SJSA1 (cell line): ENCODE results near the gene CDC42. TPM values are rescaled to one million over a fixed set of nuclear protein-coding genes. Genes with fewer than 3 reads are reported as not detected.
"Not testable (repeated sequence)": the region's sequence is repeated elsewhere in the genome, so short reads cannot be mapped to it uniquely, and the experiment has no call there.

Experiments
- DNase-seq, 2 experiments: peaks; one replicate each; pipeline ENCODE4 v3.0.0-alpha.2; 2015 to 2020; ENCODE audit warnings: low spot score in 2 of 2, low read depth in 1 of 2
- H3K27ac ChIP-seq: fragments of 250-450 bp; sonication (Bioruptor Pico); 2 replicates; pipeline ENCODE4 v1.5.1; 2020; ENCODE audit warnings: mild to moderate bottlenecking, moderate library complexity
- H3K27me3 ChIP-seq: fragments of 250-450 bp; sonication (Bioruptor Pico); replicated peaks from 2 replicates; pipeline ENCODE4 v1.5.1; 2020; ENCODE audit warnings: mild to moderate bottlenecking, moderate library complexity
- H3K36me3 ChIP-seq: fragments of 250-450 bp; sonication (Bioruptor Pico); 2 replicates; pipeline ENCODE4 v1.5.1; 2020; ENCODE audit warnings: mild to moderate bottlenecking
- H3K4me1 ChIP-seq: fragments of 250-450 bp; sonication (Bioruptor Pico); replicated peaks from 2 replicates; pipeline ENCODE4 v1.6.1; 2021; ENCODE audit warnings: mild to moderate bottlenecking
- H3K4me3 ChIP-seq: fragments of 250-450 bp; sonication (Bioruptor Pico); 2 replicates; pipeline ENCODE4 v1.5.1; 2020; ENCODE audit warnings: mild to moderate bottlenecking
- H3K9me3 ChIP-seq: fragments of 250-450 bp; sonication (Bioruptor Pico); replicated peaks from 2 replicates; pipeline ENCODE4 v1.5.1; 2020; ENCODE audit warnings: mild to moderate bottlenecking
- total RNA-seq: library from RNA; depleted of rRNA; stranded (reverse); fragments of >200 nt; shearing (Covaris generic); gene quantifications from 2 replicates; pipeline ENCODE4 v1.2.3, GENCODE V29; 2014

CDC42 gene
- total RNA-seq, 1 experiment from 2014 or later, result 448 TPM

DNA sequence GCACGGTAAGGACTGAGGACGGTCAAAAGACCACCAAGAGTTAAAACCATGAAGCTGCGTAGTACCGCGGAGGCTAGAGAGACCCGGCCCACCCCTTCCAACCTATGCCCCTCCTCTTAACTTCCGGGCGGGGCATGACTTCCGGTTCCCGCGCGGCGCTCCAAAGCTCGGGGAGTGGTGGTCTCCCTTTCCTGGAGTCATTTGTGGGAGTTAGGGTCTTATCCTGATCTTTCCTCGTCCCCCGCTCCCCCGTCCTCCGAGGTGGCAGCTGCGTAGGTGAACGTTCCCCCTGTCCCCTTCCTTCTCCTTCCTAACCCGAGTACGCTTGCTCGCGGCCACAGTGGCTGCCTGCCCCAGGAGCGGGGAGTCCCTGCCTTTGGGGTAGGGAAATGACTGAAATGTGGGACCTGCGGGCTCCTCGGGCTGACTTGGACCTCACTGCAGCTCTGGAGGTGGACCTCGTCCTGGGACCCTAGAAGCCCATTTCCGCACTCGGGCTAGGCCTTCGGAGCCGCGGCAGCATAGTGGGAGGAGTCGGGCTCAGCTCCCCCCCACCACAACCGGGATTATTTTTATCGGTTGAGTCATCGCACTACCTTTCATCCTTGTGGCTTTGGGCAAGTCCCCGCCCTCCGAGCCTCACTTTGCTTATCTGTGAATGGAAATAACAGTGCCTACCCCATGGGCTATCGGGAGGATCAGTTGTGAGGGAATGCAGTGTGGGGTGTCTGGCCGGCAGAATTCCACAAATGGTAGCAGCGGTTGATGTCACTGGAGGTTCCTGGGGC is 26.9 kb upstream of the CDC42 start:
- H3K4me1 ChIP-seq, result peaks cover 20% of the 10 kb centered on the region
- peaks cover 7% of the 10 kb centered on the region for H3K36me3 ChIP-seq
- DNase-seq, result peak; percentile 93 to 95
- peak overlapping the region; percentile 91 for H3K4me3 ChIP-seq
- no peaks in the 10 kb centered on the region for H3K9me3 ChIP-seq
- peak overlapping the region; percentile 100 for H3K27ac ChIP-seq
- H3K27me3 ChIP-seq, result no peaks in the 10 kb centered on the region

DNA sequence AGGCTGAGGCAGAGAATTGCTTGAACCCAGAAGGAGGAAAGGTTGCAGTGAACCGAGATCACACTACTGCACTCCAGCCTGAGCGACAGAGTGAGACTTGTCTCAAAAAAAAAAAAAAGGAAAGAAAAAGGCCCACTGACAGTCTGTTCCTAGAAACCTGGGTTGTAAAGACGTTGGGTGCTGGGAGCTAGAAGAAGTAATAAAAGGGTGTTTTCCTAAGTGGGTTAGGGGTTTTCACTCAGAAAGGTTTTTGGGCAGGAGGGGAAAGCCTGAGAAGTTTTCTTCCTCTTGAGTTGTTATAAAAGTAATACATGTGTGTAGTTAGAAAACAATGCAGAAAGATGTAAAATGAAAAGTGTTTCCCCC is 25.6 kb upstream of the CDC42 start:
- DNase-seq, result no peak
- Histone ChIP-seq H3K4me1 (peaks cover 20% of the 10 kb centered on the region), H3K27me3 (no peaks in the 10 kb centered on the region), H3K4me3 (no peak overlapping the region), H3K9me3 (no peaks in the 10 kb centered on the region), H3K27ac (no peak overlapping the region), H3K36me3 (peaks cover 7% of the 10 kb centered on the region)

- Histone ChIP-seq H3K9me3 (no peaks in the 10 kb centered on the region), H3K27ac (no peak overlapping the region), H3K4me3 (no peak overlapping the region), H3K36me3 (peaks cover 7% of the 10 kb centered on the region), H3K27me3 (no peaks in the 10 kb centered on the region), H3K4me1 (peaks cover 7% of the 10 kb centered on the region)
- DNase-seq, result no peak
Measured at GRCh38 chr1:22030057-22030456, 22.5 kb upstream of the CDC42 start.

DNA sequence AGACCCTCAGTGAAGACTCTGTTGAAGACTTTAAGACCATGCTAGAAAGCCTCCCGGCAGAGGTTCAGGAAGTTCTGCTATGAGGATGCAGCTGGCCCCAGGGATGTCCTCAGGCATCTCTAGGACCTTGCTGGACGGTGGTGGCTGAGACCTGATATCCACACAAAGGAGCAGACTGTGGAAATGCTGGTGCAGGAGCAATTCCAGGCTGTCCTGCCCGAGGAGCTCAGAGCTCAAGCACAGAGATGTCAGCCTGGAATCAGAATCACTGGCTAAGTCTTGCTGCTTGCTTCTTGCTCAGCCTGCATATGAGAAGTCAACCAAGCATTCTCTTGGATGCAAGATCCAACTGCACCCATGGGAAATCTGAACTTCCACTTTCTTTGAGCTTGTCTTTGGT is 22.0 kb upstream of the CDC42 start:
- Histone ChIP-seq H3K27me3 (no peaks in the 10 kb centered on the region), H3K36me3 (peaks cover 6% of the 10 kb centered on the region), H3K4me1 (peaks cover 7% of the 10 kb centered on the region), H3K4me3 (no peak overlapping the region), H3K27ac (no peak overlapping the region), H3K9me3 (no peaks in the 10 kb centered on the region)
- no peak for DNase-seq

DNA sequence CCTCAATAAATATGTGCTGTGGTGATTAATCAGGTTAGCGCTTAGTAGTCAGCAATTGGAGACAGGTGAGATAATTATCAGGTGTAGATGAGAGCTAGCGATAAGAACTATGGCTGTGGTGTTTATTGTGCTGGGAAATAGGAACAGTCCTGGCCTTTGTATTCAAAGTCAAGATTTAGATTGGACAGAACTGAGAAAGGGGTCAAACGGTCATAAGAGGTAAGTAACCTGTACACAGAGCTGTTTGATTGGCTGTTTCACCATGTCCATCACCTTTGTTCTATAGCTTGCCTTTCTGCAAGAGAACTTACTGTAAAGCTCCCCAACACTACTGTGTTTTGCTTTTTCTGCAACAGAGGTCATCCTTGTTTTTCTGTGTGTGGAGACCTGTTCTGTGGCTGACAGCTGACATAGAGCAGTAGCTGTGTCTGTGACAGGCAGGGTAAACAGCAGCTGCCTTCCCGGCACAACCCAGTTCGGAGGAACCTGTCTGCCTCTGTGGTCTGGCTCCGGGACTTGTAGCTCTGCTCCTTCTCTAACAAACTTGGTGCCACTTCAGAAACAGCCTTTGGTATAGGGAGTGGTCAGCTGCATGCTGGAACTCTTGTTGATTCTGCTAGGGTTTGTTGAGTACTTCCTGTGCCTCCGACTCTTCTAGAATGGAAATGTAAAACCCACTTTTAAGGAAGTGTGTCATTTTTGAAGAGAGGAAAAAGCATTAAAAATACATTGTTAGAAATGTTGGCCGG is 21.1 kb upstream of the CDC42 start:
- no peak for DNase-seq
- H3K27me3 ChIP-seq, result no peaks in the 10 kb centered on the region
- peaks cover 2% of the 10 kb centered on the region for H3K4me1 ChIP-seq
- 0 out of 2 replicates have a peak, but pooled peaks cover 3% of the 10 kb centered on the region for H3K36me3 ChIP-seq
- H3K27ac ChIP-seq, result no peak overlapping the region
- no peak overlapping the region for H3K4me3 ChIP-seq
- H3K9me3 ChIP-seq, result no peaks in the 10 kb centered on the region

- not testable (repeated sequence) for H3K36me3 ChIP-seq, DNase-seq, H3K4me1 ChIP-seq
Measured at GRCh38 chr1:22034834-22035233, 17.7 kb upstream of the CDC42 start.

DNA sequence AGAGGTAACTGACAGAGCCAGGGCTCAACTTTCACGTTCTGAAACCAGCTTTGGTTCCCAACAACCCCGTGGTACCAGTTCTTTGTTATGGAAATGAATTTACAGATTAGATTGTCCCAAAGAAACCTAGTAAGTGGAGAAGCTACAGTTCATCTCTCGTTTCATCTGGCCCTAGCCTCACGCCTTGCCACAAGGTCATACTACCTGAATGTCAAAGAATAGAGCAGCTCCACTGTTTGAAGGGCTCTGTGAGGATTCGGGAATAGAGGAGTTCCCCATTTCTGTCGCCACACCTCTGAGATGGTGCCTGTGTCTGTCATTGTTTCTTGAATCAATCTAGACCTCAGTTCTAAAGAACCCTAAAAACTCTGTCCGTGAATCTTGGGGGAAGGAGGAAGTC is 15.0 kb upstream of the CDC42 start:
- H3K4me1 ChIP-seq, result peaks cover 6% of the 10 kb centered on the region; the same call in 1 of the 2 replicates
- DNase-seq, result no peak
- no peaks in the 10 kb centered on the region for H3K9me3 ChIP-seq
- H3K36me3 ChIP-seq, result no peaks in the 10 kb centered on the region
- H3K27ac ChIP-seq, result no peak overlapping the region
- H3K4me3 ChIP-seq, result no peak overlapping the region
- no peaks in the 10 kb centered on the region for H3K27me3 ChIP-seq

More at GRCh38 chr1:22034834-22035233, 17.7 kb upstream of the CDC42 start:
- H3K27ac ChIP-seq, H3K27me3 ChIP-seq, H3K9me3 ChIP-seq, H3K4me3 ChIP-seq: not testable (repeated sequence)

- no peak overlapping the region for H3K27ac ChIP-seq
- H3K4me3 ChIP-seq, result no peak overlapping the region
- no peaks in the 10 kb centered on the region for H3K27me3 ChIP-seq
- DNase-seq, result no peak
- H3K9me3 ChIP-seq, result no peaks in the 10 kb centered on the region
- H3K4me1 ChIP-seq, result peaks cover 6% of the 10 kb centered on the region; the same call in 1 of the 2 replicates
- no peaks in the 10 kb centered on the region for H3K36me3 ChIP-seq
Measured at GRCh38 chr1:22038036-22038435, 14.5 kb upstream of the CDC42 start.

- Histone ChIP-seq H3K27me3 (no peaks in the 10 kb centered on the region), H3K36me3 (no peaks in the 10 kb centered on the region), H3K4me3 (no peak overlapping the region), H3K27ac (no peak overlapping the region), H3K9me3 (no peaks in the 10 kb centered on the region), H3K4me1 (peaks cover 6% of the 10 kb centered on the region)
- DNase-seq, result no peak
Measured at GRCh38 chr1:22039594-22040285, 12.8 kb upstream of the CDC42 start.

GRCh38 chr1:22040286-22040623 is 12.3 kb upstream of the CDC42 start:
- no peak overlapping the region for H3K27ac ChIP-seq
- H3K4me3 ChIP-seq, result no peak overlapping the region
- no peaks in the 10 kb centered on the region for H3K27me3 ChIP-seq
- no peaks in the 10 kb centered on the region for H3K36me3 ChIP-seq
- no peak for DNase-seq
- peaks cover 6% of the 10 kb centered on the region for H3K4me1 ChIP-seq
- no peaks in the 10 kb centered on the region for H3K9me3 ChIP-seq

DNA sequence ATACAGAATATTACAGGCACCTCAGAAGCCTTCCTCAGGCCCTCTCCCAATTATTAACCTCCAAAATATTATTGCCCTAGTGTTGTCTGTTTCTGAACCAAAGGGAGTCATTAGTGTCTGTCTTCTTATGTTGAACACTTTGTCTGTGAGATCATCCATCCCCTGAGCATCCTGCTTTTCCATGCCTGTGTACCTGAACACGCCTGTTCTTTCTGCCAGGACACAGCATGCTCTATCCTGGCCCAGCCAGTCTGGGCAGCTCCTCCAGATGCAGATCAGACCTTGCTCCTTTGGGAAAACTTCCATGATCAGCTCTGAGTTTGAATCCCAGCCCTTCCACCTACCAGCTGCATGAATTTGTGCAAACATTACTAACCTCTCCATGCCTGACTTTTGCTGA is 11.0 kb upstream of the CDC42 start:
- no peak for DNase-seq
- Histone ChIP-seq H3K4me1 (peaks cover 6% of the 10 kb centered on the region), H3K27me3 (no peaks in the 10 kb centered on the region), H3K27ac (no peak overlapping the region), H3K4me3 (no peak overlapping the region), H3K36me3 (no peaks in the 10 kb centered on the region), H3K9me3 (no peaks in the 10 kb centered on the region)

DNA sequence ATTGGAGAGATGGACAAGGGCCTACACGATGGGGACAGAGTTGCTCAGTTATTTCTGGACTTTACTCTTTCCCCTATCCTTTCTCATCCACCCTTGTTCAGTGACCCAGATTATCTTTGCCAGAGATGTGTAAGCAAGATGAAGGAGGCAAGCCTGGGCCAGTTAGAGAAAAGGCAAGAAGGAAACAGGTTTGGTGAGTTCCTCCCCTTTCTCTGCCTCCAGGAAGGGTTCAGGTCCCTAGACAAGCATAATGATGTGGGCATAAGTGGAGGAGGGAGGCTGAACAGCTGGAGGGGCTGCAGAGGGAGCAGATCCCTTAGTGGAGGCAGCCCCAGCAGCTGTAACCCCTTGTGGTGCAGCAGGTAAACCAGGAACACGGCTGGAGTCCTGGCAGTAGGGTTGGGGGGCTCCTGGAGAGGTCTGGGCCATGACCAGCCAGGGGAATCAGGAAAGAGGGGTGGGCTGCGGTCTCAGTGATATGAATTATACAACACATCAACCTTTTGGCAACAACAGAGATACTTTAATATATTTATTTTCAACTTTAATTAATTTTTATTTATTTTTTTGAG is 9.2 kb upstream of the CDC42 start:
- H3K9me3 ChIP-seq, result no peaks in the 10 kb centered on the region

DNA sequence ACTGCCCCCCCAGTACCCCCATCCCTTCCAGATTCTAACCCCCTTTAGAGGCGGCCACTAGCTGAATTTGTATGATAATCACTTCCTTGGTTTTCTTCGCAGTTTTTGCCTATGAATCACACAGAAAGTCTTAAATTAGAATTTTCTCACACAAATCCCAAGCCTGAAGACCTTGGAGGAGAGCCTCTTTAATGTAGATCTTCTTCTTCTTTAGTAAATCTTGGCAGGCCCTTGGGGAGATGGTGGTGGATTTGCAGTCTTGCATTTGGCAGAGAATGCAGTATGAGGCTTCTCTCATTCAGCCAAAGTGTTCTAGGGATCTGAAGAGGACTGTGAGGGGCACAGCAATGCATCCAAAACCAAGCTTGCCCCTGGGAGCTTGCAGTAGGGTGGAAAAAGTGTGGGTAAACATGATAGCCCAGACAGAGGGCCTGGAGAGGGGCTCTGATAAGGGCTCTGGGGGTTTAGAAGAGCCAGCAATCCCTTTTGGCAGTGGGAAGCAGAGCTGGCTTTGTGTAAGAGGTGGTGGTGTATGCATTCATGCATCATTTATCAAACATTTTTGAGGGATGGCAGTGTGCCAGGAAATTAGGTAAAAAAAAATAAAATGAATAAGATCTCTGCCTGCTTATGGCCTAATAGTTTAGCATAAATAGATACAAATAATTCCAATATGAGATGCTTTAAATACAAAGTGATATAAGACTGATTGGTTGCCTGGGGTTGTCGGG is 7.7 kb upstream of the CDC42 start:
- Histone ChIP-seq H3K4me3 (no peak overlapping the region), H3K36me3 (no peaks in the 10 kb centered on the region), H3K27ac (no peak overlapping the region), H3K27me3 (no peaks in the 10 kb centered on the region), H3K9me3 (no peaks in the 10 kb centered on the region), H3K4me1 (peaks cover 2% of the 10 kb centered on the region)
- DNase-seq, result no peak

More for the DNA sequence above, 9.2 kb upstream of the CDC42 start:
- Histone ChIP-seq H3K4me1 (peaks cover 6% of the 10 kb centered on the region), H3K27me3 (no peaks in the 10 kb centered on the region), H3K36me3 (no peaks in the 10 kb centered on the region), H3K27ac (no peak overlapping the region), H3K4me3 (no peak overlapping the region)
- DNase-seq, result no peak
